NCI-H1436 (cell line): ENCODE data around the gene LHFPL2.

Source experiments
- DNase-seq: peaks from one replicate; lab custom pipeline; 2025; lab: John Stamatoyannopoulos, UW

The LHFPL2 gene

GRCh38 chr5:78522476-78523260 is 125.9 kb downstream of the LHFPL2 start:
- no peak for DNase-seq

GRCh38 chr5:78521455-78521854 is 127.1 kb downstream of the LHFPL2 start:
- DNase-seq = no peak

- DNase-seq = no peak
Observed at GRCh38 chr5:78519198-78519941, 129.2 kb downstream of the LHFPL2 start.

GRCh38 chr5:78518365-78519197 is 130.0 kb downstream of the LHFPL2 start:
- no peak for DNase-seq

GRCh38 chr5:78515670-78516069 is 132.9 kb downstream of the LHFPL2 start:
- no peak for DNase-seq

GRCh38 chr5:78514427-78515330 is 133.9 kb downstream of the LHFPL2 start:
- DNase-seq = no peak

GRCh38 chr5:78513441-78513840 is 135.1 kb downstream of the LHFPL2 start:
- DNase-seq = no peak

- DNase-seq = peak; percentile 5
Observed at GRCh38 chr5:78512435-78512834, 136.1 kb downstream of the LHFPL2 start.

- no peak for DNase-seq
Observed at GRCh38 chr5:78511121-78511906, 137.3 kb downstream of the LHFPL2 start.

GRCh38 chr5:78509884-78510769 is 138.4 kb downstream of the LHFPL2 start:
- DNase-seq = peak; percentile 3

- DNase-seq = peak; percentile 63
Observed at GRCh38 chr5:78509145-78509865, 139.3 kb downstream of the LHFPL2 start.

- DNase-seq = no peak
Observed at GRCh38 chr5:78508186-78508765, 140.3 kb downstream of the LHFPL2 start.

- no peak for DNase-seq
Observed at GRCh38 chr5:78507531-78507930, 141.0 kb downstream of the LHFPL2 start.

GRCh38 chr5:78506261-78507024 is 142.1 kb downstream of the LHFPL2 start:
- no peak for DNase-seq

- DNase-seq = no peak
Observed at GRCh38 chr5:78505860-78506259, 142.7 kb downstream of the LHFPL2 start.

- peak; percentile 68 for DNase-seq
Observed at GRCh38 chr5:78504704-78505677, 143.6 kb downstream of the LHFPL2 start.
